ENCODE results near the gene SLC8A2. TPM values are rescaled to one million over a fixed set of nuclear protein-coding genes. Genes with fewer than 3 reads are reported as not detected.

The SLC8A2 gene
- total RNA-seq, 1 donor from 2014 or later, result 0.30 TPM

DNA sequence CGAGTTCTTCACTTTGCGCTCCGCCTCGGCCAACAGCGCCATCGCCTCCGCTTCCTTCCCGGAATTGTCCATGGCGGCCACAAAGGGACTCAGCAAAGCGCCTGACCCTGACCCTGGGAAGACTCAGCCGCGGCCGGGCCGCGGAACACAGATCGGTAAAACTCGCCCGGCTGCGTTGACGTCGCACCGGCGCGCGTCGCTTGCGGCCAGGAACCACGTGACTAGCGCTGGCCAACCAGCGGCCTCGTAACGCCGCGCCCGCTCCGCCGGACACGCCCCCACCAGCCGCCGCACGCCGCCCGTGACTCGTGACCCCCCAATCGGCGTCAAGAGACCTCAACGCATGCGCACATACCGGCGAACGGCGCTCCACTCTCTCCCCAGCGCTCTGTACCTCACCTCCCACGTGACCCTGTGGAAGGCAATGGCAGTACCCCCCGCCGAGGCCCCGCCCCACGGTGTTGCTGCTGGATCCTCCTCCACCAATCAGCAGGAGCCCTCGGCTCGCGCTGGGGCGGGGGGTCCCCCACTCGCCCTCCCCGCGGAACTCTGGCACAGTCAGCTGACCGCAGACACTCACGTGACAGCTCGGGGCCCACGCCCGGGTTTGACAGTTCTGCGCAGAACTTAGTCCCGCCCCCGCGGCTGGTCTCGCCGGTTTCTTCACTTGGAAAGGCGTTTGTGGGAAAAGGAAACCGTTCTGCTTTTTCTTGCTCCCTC is 43.3 kb upstream of the SLC8A2 start, which contains the start of gene NAPA:
TSS of gene NAPA (minus strand) at position 195 of the 720 bp plus-strand sequence. CDS start at position 72, 123 bp downstream.
- Histone ChIP-seq H3K4me1 (peaks cover 55% of the 10 kb centered on the region), H3K36me3 (no peaks in the 10 kb centered on the region), H3K9me3 (replicated peaks) (no peaks in the 10 kb centered on the region), H3K27ac (replicated peaks) (peak within 1 kb of the TSS; percentile 97), H3K27me3 (ENCODE audit: low read depth) (no peaks in the 10 kb centered on the region), H3K4me3 (peak within 1 kb of the TSS; percentile 99)
- DNase-seq, result peak; percentile 100
- intact Hi-C loops (cut with micrococcal nuclease), result no loop called here
- TF ChIP-seq, protein P1, sequence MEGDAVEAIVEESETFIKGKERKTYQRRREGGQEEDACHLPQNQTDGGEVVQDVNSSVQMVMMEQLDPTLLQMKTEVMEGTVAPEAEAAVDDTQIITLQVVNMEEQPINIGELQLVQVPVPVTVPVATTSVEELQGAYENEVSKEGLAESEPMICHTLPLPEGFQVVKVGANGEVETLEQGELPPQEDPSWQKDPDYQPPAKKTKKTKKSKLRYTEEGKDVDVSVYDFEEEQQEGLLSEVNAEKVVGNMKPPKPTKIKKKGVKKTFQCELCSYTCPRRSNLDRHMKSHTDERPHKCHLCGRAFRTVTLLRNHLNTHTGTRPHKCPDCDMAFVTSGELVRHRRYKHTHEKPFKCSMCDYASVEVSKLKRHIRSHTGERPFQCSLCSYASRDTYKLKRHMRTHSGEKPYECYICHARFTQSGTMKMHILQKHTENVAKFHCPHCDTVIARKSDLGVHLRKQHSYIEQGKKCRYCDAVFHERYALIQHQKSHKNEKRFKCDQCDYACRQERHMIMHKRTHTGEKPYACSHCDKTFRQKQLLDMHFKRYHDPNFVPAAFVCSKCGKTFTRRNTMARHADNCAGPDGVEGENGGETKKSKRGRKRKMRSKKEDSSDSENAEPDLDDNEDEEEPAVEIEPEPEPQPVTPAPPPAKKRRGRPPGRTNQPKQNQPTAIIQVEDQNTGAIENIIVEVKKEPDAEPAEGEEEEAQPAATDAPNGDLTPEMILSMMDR (IDR thresholded peaks at IDR 0.05; ENCODE audit: borderline replicate concordance), result no peak

DNA sequence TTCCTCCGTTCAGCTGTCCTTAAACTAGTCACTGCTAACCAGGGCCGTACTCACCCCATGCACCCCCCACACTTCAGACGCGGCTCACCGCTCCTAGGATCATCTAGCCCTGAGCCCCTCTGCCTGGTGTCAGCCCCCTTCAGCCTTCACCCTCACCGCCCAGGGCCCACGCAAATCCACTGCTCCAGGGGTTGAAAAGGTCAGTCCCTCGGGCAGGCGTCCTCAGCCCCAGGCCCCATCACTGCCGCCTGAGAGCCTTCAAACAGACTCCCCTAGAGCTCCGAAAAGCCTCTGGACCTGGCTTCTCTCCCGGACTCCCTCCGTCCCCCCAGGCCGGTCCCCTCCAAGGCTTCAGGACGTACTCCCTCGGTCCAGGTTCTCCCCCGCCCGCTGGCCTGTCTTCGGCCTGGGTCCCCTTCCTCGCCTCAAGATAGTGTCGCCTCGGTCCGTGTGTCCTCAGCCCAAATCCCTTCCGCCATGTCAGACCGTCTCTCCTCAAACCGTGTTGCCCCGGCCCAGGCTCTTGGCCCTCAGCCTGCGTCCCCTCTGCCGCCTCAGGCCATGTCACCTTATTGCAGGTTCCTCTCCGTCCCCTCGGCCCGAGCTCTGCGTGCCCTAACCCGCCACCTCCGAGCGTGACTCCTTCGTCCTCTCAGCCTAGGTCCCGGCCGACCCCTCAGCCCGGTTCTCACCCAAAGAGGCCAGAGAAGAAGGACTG is 42.6 kb upstream of the SLC8A2 start:
- intact Hi-C loops (cut with micrococcal nuclease), result no loop called here
- H3K36me3 ChIP-seq, result no peaks in the 10 kb centered on the region
- peaks cover 62% of the 10 kb centered on the region for H3K4me1 ChIP-seq

DNA sequence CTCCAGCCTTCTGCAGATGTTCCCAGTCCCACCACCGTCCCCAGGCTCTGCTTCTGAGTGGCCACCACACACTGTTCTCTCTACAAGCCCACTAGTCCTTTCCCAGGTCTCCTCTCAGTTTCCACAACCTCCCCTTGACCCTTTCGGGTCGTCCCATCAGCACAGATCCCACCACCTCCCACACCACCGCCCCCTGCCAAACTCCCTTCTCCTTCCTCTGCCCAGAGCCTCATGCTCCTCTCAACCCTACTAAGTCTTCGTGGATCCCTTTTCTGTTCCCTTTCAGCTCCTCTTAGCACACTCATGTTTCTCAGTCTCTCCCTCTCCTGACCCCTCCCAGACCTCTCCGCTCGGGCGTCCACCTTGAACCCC is 41.2 kb upstream of the SLC8A2 start:
- Histone ChIP-seq H3K36me3 (no peaks in the 10 kb centered on the region), H3K27ac (replicated peaks) (peak overlapping the region; percentile 97), H3K4me3 (peak overlapping the region; percentile 99), H3K27me3 (ENCODE audit: low read depth) (no peaks in the 10 kb centered on the region), H3K4me1 (peaks cover 76% of the 10 kb centered on the region), H3K9me3 (replicated peaks) (no peaks in the 10 kb centered on the region)
- no peak for DNase-seq
- intact Hi-C loops (cut with micrococcal nuclease), result no loop called here
- TF ChIP-seq, protein P1 (IDR thresholded peaks at IDR 0.05; ENCODE audit: borderline replicate concordance), result no peak

More for the DNA sequence above, 42.6 kb upstream of the SLC8A2 start:
- Histone ChIP-seq H3K4me3 (peak overlapping the region; percentile 99), H3K9me3 (replicated peaks) (no peaks in the 10 kb centered on the region), H3K27me3 (ENCODE audit: low read depth) (no peaks in the 10 kb centered on the region), H3K27ac (replicated peaks) (peak overlapping the region; percentile 97)
- TF ChIP-seq, protein P1 (IDR thresholded peaks at IDR 0.05; ENCODE audit: borderline replicate concordance), result no peak
- no peak for DNase-seq

DNA sequence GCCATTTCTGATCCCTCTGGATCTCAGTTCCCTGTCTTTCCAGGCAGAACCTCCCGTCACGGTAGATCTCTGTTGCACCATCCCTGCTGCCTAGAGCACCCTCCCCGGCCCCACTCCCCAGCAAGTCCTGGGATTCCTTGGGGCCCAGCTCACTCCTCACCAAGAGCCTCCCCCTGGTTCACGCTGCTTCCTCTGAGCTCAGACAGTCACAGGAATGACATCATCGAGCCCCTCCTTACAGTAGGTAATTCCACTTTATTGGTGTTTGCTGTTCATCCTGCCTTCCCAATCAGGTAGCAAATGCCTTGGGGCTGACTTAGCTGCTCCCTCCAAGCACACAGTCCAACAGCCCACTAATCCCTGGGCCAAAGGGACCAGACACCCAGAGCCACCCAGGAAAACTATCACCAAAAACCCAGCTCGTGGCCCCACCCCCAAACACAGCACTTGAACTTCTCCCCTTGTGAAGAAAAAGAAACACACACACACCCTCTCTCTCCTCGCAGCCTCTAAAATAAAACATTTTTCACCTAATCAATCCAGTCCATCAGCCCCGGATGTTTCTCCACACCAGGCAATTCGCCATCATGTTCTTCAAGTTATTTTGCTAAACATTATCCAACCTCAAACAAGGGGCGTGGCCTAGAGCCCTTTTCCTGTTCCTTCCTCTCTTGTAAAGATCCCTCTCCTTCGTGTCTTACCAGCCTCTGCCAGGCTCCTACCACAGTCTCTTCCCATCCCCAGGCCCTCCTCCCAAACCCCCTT is 40.7 kb upstream of the SLC8A2 start:
- Histone ChIP-seq H3K27ac (replicated peaks) (peak overlapping the region; percentile 97), H3K4me3 (peak overlapping the region; percentile 99), H3K36me3 (no peaks in the 10 kb centered on the region), H3K9me3 (replicated peaks) (no peaks in the 10 kb centered on the region), H3K27me3 (ENCODE audit: low read depth) (no peaks in the 10 kb centered on the region), H3K4me1 (peaks cover 82% of the 10 kb centered on the region)
- TF ChIP-seq, protein P1 (IDR thresholded peaks at IDR 0.05; ENCODE audit: borderline replicate concordance), result no peak
- no peak for DNase-seq
- intact Hi-C loops (cut with micrococcal nuclease), result no loop called here

DNA sequence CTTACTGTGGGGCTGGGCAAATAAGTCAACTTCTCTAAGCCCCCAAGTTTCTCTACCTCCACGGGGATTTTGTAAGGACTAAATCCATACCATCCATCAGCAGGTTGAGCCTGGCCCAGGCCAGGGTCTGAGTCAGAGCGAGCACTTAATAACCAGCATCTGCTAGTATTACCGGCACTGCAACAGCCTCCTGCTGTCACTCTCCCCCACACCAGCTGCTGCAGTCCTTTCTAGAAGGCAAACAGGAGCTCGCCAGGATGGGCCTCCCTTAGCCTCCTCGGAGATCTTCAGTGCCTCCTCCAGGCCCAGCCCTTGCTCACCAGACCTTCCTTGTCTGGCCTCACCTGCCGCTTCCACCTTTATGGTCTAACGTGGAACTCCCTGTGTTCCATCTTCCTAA is 40.0 kb upstream of the SLC8A2 start:
- H3K36me3 ChIP-seq, result no peaks in the 10 kb centered on the region

More for the DNA sequence above, 40.0 kb upstream of the SLC8A2 start:
- no peaks in the 10 kb centered on the region for H3K27me3 ChIP-seq (ENCODE audit: low read depth)
- TF ChIP-seq, protein P1 (IDR thresholded peaks at IDR 0.05; ENCODE audit: borderline replicate concordance), result no peak
- no peaks in the 10 kb centered on the region for H3K9me3 ChIP-seq (replicated peaks)
- peaks cover 89% of the 10 kb centered on the region for H3K4me1 ChIP-seq
- DNase-seq, result no peak
- intact Hi-C loops (cut with micrococcal nuclease), result no loop called here
- peak overlapping the region; percentile 99 for H3K4me3 ChIP-seq
- peak overlapping the region; percentile 97 for H3K27ac ChIP-seq (replicated peaks)
